ENCODE results near the gene SIGLEC11.

DNA sequence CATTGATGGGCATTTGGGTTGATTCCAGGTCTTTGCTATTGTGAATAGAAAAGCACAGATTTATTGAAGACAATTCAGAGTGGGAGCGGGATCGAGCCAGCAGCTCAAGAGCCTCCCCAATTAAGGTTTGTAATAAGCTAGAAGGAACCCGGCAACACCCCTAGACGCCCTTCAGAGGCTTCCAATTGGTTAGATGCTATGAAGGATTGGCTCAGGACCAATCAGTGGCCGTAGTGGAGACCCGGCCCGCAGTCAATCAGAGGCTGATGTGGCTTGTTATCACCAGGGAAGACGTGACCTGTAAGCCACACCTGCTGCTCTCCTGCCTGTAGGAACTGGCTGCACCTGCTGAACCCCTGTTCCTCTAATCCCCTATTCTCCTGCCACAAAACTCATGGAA lies 14.6 kb downstream of the SIGLEC11 start:
- TF ChIP-seq, protein P1, sequence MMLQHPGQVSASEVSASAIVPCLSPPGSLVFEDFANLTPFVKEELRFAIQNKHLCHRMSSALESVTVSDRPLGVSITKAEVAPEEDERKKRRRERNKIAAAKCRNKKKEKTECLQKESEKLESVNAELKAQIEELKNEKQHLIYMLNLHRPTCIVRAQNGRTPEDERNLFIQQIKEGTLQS (IDR thresholded peaks at IDR 0.05) = no peak
- no peak for TF ChIP-seq JUND (IDR thresholded peaks at IDR 0.05)
- TF ChIP-seq CTCF (IDR thresholded peaks at IDR 0.05; ENCODE audit: low read depth, low read length, missing input control) = no peak
- no peak for TF ChIP-seq SP1 (IDR thresholded peaks at IDR 0.05)
- no peak for TF ChIP-seq YY1 (IDR thresholded peaks at IDR 0.05)
- no peak for TF ChIP-seq MAX (IDR thresholded peaks at IDR 0.05)
- no peak for TF ChIP-seq GABPA (IDR thresholded peaks at IDR 0.05 in 1 of 2, conservative IDR thresholded peaks at IDR 0.05 in 1 of 2)
- TF ChIP-seq, protein P2, sequence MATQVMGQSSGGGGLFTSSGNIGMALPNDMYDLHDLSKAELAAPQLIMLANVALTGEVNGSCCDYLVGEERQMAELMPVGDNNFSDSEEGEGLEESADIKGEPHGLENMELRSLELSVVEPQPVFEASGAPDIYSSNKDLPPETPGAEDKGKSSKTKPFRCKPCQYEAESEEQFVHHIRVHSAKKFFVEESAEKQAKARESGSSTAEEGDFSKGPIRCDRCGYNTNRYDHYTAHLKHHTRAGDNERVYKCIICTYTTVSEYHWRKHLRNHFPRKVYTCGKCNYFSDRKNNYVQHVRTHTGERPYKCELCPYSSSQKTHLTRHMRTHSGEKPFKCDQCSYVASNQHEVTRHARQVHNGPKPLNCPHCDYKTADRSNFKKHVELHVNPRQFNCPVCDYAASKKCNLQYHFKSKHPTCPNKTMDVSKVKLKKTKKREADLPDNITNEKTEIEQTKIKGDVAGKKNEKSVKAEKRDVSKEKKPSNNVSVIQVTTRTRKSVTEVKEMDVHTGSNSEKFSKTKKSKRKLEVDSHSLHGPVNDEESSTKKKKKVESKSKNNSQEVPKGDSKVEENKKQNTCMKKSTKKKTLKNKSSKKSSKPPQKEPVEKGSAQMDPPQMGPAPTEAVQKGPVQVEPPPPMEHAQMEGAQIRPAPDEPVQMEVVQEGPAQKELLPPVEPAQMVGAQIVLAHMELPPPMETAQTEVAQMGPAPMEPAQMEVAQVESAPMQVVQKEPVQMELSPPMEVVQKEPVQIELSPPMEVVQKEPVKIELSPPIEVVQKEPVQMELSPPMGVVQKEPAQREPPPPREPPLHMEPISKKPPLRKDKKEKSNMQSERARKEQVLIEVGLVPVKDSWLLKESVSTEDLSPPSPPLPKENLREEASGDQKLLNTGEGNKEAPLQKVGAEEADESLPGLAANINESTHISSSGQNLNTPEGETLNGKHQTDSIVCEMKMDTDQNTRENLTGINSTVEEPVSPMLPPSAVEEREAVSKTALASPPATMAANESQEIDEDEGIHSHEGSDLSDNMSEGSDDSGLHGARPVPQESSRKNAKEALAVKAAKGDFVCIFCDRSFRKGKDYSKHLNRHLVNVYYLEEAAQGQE (IDR thresholded peaks at IDR 0.05) = no peak
- no peak for TF ChIP-seq HNF4G (IDR thresholded peaks at IDR 0.05)

Measured in liver (tissue), 3 donors.